DMS153 treated with DMSO at 0.1 percent for 48 hours (cell line): ENCODE data around the gene LATS1.
"Not testable (repeated sequence)": the region's sequence is repeated elsewhere in the genome, so short reads cannot be mapped to it uniquely, and the experiment has no call there.

Experiments
- DNase-seq: peaks from one replicate; lab custom pipeline; 2025; ENCODE audit not compliant: unreplicated experiment; lab: John Stamatoyannopoulos, UW

LATS1 gene

GRCh38 chr6:149728499-149729234 lies 10.8 kb upstream of the LATS1 start:
- no peak for DNase-seq

- no peak for DNase-seq
Observed at GRCh38 chr6:149727793-149728498, 10.0 kb upstream of the LATS1 start.

GRCh38 chr6:149725785-149726184 lies 7.9 kb upstream of the LATS1 start:
- no peak for DNase-seq

GRCh38 chr6:149723771-149724417 lies 6.0 kb upstream of the LATS1 start:
- DNase-seq, result no peak

- DNase-seq, result no peak
Observed at GRCh38 chr6:149723262-149723661, 5.4 kb upstream of the LATS1 start.

- DNase-seq, result no peak
Observed at GRCh38 chr6:149719531-149719930, 1.6 kb upstream of the LATS1 start.

GRCh38 chr6:149717255-149717587 lies 680 bp downstream of the LATS1 start:
- DNase-seq, result no peak

- DNase-seq, result no peak
Observed at GRCh38 chr6:149716181-149716963, 1.5 kb downstream of the LATS1 start.

- DNase-seq, result no peak
Observed at GRCh38 chr6:149714442-149714841, 3.5 kb downstream of the LATS1 start.

GRCh38 chr6:149711711-149712110 lies 6.2 kb downstream of the LATS1 start:
- no peak for DNase-seq

GRCh38 chr6:149701714-149702113 lies 16.2 kb downstream of the LATS1 start:
- no peak for DNase-seq

GRCh38 chr6:149699150-149699549 lies 18.8 kb downstream of the LATS1 start:
- DNase-seq, result no peak

GRCh38 chr6:149698175-149698574 lies 19.7 kb downstream of the LATS1 start:
- DNase-seq, result no peak

- DNase-seq, result no peak
Observed at GRCh38 chr6:149696901-149697300, 21.0 kb downstream of the LATS1 start.

GRCh38 chr6:149694921-149695320 lies 23.0 kb downstream of the LATS1 start:
- DNase-seq, result no peak

GRCh38 chr6:149691201-149691600 lies 26.7 kb downstream of the LATS1 start:
- DNase-seq, result no peak

- DNase-seq, result no peak
Observed at GRCh38 chr6:149686230-149686629, 31.7 kb downstream of the LATS1 start.

- DNase-seq, result no peak
Observed at GRCh38 chr6:149683256-149683859, 34.5 kb downstream of the LATS1 start.

- not testable (repeated sequence) for DNase-seq
Observed at GRCh38 chr6:149681845-149682244, 36.1 kb downstream of the LATS1 start.

GRCh38 chr6:149681209-149681608 lies 36.7 kb downstream of the LATS1 start:
- no peak for DNase-seq

GRCh38 chr6:149680503-149680902 lies 37.4 kb downstream of the LATS1 start:
- DNase-seq, result no peak
